ENCODE measurements around the gene PLEK.

The PLEK gene

GRCh38 chr2:68413466-68413865 lies 48.4 kb downstream of the PLEK start:
- no peak overlapping the region for H3K27ac Mint-ChIP-seq
- H3K36me3 Mint-ChIP-seq (ENCODE audit: low read depth): no peaks in the 10 kb centered on the region
- H3K27me3 Mint-ChIP-seq (ENCODE audit: low read depth): peaks cover 4% of the 10 kb centered on the region
- H3K4me1 Mint-ChIP-seq: no peaks in the 10 kb centered on the region
- no peak overlapping the region for H3K4me3 Mint-ChIP-seq
- TF ChIP-seq CTCF (IDR thresholded peaks at IDR 0.05; ENCODE audit: unreplicated experiment in 3 of 3): no peak
- no peaks in the 10 kb centered on the region for H3K9me3 Mint-ChIP-seq

- TF ChIP-seq CTCF (IDR thresholded peaks at IDR 0.05; ENCODE audit: unreplicated experiment in 3 of 3): no peak
- H3K9me3 Mint-ChIP-seq: no peaks in the 10 kb centered on the region
- H3K36me3 Mint-ChIP-seq (ENCODE audit: low read depth): no peaks in the 10 kb centered on the region
- H3K4me3 Mint-ChIP-seq: no peak overlapping the region
- peaks cover 4% of the 10 kb centered on the region for H3K27me3 Mint-ChIP-seq (ENCODE audit: low read depth)
- H3K4me1 Mint-ChIP-seq: no peaks in the 10 kb centered on the region
- no peak overlapping the region for H3K27ac Mint-ChIP-seq
Observed at GRCh38 chr2:68414452-68414851, 49.4 kb downstream of the PLEK start.

- no peak overlapping the region for H3K27ac Mint-ChIP-seq
- H3K4me1 Mint-ChIP-seq: no peaks in the 10 kb centered on the region
- H3K4me3 Mint-ChIP-seq: no peak overlapping the region
- TF ChIP-seq CTCF (IDR thresholded peaks at IDR 0.05; ENCODE audit: unreplicated experiment in 3 of 3): no peak
- peaks cover 4% of the 10 kb centered on the region for H3K27me3 Mint-ChIP-seq (ENCODE audit: low read depth)
- no peaks in the 10 kb centered on the region for H3K36me3 Mint-ChIP-seq (ENCODE audit: low read depth)
- H3K9me3 Mint-ChIP-seq: no peaks in the 10 kb centered on the region
Observed at GRCh38 chr2:68414876-68415275, 49.8 kb downstream of the PLEK start.

- H3K4me3 Mint-ChIP-seq: no peak overlapping the region
- peaks cover 4% of the 10 kb centered on the region for H3K27me3 Mint-ChIP-seq (ENCODE audit: low read depth)
Observed at GRCh38 chr2:68415521-68415920, 50.4 kb downstream of the PLEK start.

GRCh38 chr2:68416081-68416675 lies 51.1 kb downstream of the PLEK start:
- no peaks in the 10 kb centered on the region for H3K9me3 Mint-ChIP-seq
- H3K4me3 Mint-ChIP-seq: no peak overlapping the region

More at GRCh38 chr2:68415521-68415920, 50.4 kb downstream of the PLEK start:
- Mint-ChIP-seq H3K4me1 (no peaks in the 10 kb centered on the region), H3K36me3 (ENCODE audit: low read depth) (no peaks in the 10 kb centered on the region), H3K27ac (no peak overlapping the region), H3K9me3 (no peaks in the 10 kb centered on the region)
- TF ChIP-seq CTCF (IDR thresholded peaks at IDR 0.05; ENCODE audit: unreplicated experiment in 3 of 3): no peak

More at GRCh38 chr2:68416081-68416675, 51.1 kb downstream of the PLEK start:
- Mint-ChIP-seq H3K4me1 (no peaks in the 10 kb centered on the region), H3K27ac (no peak overlapping the region), H3K27me3 (ENCODE audit: low read depth) (peaks cover 4% of the 10 kb centered on the region), H3K36me3 (ENCODE audit: low read depth) (no peaks in the 10 kb centered on the region)
- no peak for TF ChIP-seq CTCF (IDR thresholded peaks at IDR 0.05; ENCODE audit: unreplicated experiment in 3 of 3)
